HG03558 (cell line): Measurements from ENCODE around the gene ASNS.

Experiments
- ATAC-seq: cut with Tn5 transposase; IDR thresholded peaks from one replicate; pipeline ENCODE4 v1.9.1; 2021; ENCODE audit warnings: moderate number of reproducible peaks; ENCODE audit not compliant: unreplicated experiment; ENCODE audit errors: extremely low read depth

Gene ASNS

DNA sequence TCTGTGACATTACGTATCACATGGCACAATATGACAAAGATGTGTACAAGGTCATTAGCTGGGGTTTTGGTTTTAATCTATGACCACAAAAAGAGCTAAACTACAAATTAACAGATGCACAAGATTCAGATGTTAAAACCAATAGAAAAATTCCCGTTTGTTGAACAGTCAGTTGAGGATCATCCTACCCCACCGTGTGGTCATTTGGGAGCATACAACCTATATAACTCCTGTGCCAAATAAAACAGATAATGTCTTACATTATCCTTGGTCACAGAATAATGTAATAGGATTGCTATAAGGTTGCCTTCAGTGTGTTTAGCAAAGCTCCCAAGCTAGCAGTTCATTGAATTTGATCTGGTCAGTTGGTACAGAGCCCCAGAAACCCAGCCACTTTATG is 28.2 kb downstream of the ASNS start:
- no peak for ATAC-seq

DNA sequence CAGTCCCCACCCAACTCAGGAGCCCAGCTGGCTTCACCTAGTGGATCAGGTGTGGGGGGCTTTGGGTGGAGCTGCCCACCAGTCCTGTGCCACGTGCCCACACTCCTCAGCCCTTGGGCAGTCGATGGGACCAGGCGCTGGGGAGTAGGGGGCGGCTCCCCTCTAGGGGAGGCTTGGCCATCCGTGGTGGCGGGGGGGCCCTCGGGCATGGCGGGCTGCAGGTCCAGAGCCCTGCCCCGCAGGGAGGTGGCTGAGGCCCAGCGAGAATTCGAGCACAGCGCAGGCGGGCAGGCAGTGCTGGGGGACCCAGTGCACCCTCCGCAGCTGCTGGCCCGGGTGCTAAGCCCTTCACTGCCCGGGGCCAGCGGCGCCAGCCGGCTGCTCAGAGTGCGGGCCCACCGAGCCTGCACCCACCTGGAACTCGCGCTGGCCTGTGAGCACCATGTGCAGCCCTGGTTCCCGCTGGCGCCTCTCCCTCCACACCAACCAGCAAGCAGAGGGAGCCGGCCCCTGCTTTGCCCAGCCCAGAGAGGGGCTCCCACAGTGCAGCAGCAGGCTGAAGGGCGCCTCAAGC is 29.3 kb downstream of the ASNS start:
- no peak for ATAC-seq

DNA sequence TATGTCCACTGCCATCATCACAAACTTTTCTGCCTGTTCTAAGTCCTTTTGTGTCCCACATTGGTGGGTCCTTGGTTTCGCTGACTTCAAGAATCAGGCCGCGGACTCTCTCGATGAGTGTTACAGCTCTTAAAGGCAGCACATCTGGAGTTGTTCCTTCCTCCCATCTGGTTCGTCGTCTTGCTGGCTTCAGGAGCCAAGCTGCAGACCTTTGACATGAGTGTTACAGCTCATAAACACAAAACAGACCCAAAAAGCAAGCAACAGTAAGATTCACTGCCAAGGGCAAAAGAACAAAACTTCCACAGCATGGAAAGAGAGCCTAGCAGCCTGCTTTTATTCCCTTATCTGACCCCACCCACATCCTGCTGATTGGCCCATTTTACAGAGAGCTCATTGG is 30.2 kb downstream of the ASNS start:
- ATAC-seq = no peak

DNA sequence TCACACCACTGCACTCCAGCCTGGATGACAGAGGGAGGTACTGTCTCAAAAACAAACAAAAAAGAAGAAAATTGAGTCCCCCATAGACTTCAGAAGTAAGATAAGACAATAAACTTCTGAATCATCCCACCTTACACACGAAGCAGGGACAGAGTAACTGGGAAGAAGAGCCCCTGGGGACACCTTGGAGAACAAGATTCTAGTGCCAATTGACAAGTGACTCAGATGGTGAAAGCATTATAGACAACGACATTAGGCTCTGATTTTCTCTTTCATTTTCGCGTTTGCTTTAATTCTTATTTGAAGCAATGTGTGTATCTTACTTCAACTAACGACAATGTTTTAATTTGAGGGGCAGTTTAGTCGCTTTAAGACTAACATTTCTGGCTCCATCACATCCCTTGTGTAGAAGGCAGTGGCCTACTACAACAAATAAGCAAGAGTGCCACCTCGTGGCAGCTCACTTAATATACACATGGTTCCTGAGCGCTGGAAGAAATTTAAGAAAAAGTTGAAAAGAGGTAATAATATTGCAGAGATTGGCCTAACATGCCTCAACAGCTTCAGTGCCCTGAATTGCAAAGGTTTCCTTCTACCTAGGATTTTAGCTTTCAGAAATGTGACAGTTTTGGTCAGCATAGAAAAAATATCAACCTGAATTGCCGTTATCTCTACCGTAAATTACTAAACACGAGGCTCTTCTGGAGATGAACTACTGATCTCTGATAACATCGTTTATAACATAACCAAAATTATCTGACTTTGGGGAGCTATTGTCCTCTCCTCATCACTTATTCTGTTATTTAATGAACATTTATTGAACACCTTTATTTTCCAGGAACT is 36.7 kb downstream of the ASNS start:
- ATAC-seq = no peak

DNA sequence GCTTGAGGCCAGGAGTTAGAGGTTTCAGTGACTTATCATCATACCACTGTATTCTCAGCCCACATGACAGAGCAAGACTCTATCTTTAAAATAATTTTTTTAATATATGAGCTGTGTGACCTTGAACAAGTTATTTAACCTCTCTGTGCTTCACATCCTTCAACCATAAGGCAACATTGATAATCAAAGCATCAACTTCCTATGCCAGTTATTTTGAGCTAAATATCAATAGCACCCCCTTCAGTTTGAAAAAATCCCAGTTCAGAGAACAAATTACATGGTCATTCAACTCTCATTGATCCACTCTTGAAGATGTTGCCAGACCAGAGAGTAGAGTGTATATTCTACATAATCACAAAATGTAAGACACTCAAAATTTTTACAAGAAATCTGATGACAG is 53.0 kb downstream of the ASNS start:
- no peak for ATAC-seq

DNA sequence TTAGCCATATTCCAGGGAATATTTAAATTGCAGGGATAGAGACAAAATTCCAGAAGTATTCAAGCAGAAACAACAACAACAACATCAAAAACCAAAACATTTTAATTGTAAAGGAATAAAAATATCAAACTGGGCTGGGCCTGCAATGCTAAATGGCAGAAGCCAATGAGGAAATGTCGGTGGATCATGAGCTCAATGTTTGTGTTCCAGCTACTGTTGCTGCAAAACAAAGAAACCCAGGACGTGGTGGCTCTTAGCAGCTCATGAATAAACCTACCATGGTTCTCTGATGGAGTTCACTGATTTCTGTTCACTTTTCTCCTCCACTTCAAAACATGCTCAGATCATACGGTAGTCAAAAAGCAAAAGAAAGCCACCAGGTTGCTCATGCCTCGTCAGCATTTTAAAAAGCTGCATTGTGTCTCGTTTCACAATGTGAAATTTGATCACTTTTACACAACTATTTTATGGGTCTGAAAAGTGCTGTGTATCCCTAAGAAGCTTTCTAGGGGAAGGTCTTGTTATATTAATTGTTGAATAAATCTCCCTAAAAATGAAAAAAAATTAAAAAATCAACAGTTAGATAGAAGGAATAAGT is 54.0 kb downstream of the ASNS start:
- no peak for ATAC-seq
